HepG2 (cell line): ENCODE data around the gene LRRC42. TPM values are rescaled to one million over a fixed set of nuclear protein-coding genes. Genes with fewer than 3 reads are reported as not detected.

ENCODE experiments used
- ATAC-seq: fragments of 200-7000 bp; cut with Tn5 transposase; 3 replicates; pipeline ENCODE4 v1.9.1; 2020; ENCODE audit warnings: mild to moderate bottlenecking, moderate library complexity
- BruUV-seq: library from RNA; stranded (reverse); fragments of 400-500 nt; replicated peaks from 2 replicates; lab custom pipeline; 2021; lab: Mats Ljungman, UMichigan
- CTCF ChIA-PET: fragments of 300-600 bp; formaldehyde crosslinking; extraction: SDS; loops from one replicate; lab custom pipeline; 2021; ENCODE audit warnings: low total read pairs, inconsistent platforms, low intra/inter-chr PET ratio; lab: Yijun Ruan, JAX
- POLR2A ChIA-PET: fragments of 350-600 bp; sonication (Branson Sonifier 250); formaldehyde crosslinking; loops from one replicate; lab custom pipeline; 2020; ENCODE audit warnings: antibody characterized with exemption, inconsistent platforms; lab: Yijun Ruan, JAX
- DNase-seq: peaks from one replicate; pipeline ENCODE4 v3.0.0-alpha.2; 2015; ENCODE audit warnings: low spot score
- FAIRE-seq: peaks from 3 replicates; lab custom pipeline; 2011; peaks lifted over from hg19 to GRCh38; lab: Jason Lieb, UNC
- H2AFZ ChIP-seq: one replicate; pipeline ENCODE4 v1.6.1; 2011; ENCODE audit warnings: low read length, inconsistent platforms
- H3K27ac ChIP-seq: fragments of 300-600 bp; 3 replicates; pipeline ENCODE4 v1.8.0; 2011; ENCODE audit warnings: mixed run types, mild to moderate bottlenecking, mixed read lengths, low read length, inconsistent platforms; ENCODE audit not compliant: insufficient read depth; ENCODE audit errors: extremely low read length
- H3K27me3 ChIP-seq, 2 experiments: fragments of 200-600 bp in 1 of 2; 2 replicates in 1 of 2; 3 replicates in 1 of 2; pipeline versions ENCODE4 v1.6.0 to v1.8.0; 2011; ENCODE audit warnings: low read length in 2 of 2, mild to moderate bottlenecking in 2 of 2, moderate library complexity in 2 of 2, inconsistent platforms in 1 of 2; ENCODE audit not compliant: insufficient read depth in 2 of 2, control insufficient read depth in 1 of 2
- H3K36me3 ChIP-seq, 2 experiments: fragments of 200-600 bp in 1 of 2; replicated peaks in 1 of 2; 2 replicates in 1 of 2; 3 replicates in 1 of 2; pipeline versions ENCODE4 v1.5.1 to v1.8.0; 2011; ENCODE audit warnings: low read length in 2 of 2, inconsistent platforms in 1 of 2; ENCODE audit not compliant: insufficient read depth in 2 of 2, control insufficient read depth in 1 of 2
- H3K4me1 ChIP-seq: 2 replicates; pipeline ENCODE4 v1.5.1; 2012; ENCODE audit warnings: low read length, inconsistent platforms; ENCODE audit not compliant: insufficient read depth
- H3K4me2 ChIP-seq: 2 replicates; pipeline ENCODE4 v1.6.0; 2011; ENCODE audit warnings: low read depth, low read length, inconsistent platforms
- H3K4me3 ChIP-seq, 3 experiments: fragments of 200-600 bp in 1 of 3; sonication (generic), shearing (Covaris generic) in 1 of 3; replicated peaks in 1 of 3; 2 replicates each; pipeline ENCODE4 v1.5.1; 2011 to 2016; ENCODE audit warnings: low read length in 3 of 3, inconsistent platforms in 2 of 3, low read depth in 2 of 3, mild to moderate bottlenecking in 2 of 3, control low read depth in 1 of 3, mixed read lengths in 1 of 3; ENCODE audit not compliant: insufficient read depth in 1 of 3
- H3K79me2 ChIP-seq: one replicate; pipeline ENCODE4 v1.6.1; 2011; ENCODE audit warnings: low read length, inconsistent platforms; ENCODE audit not compliant: insufficient read depth
- H3K9ac ChIP-seq: 2 replicates; pipeline ENCODE4 v1.6.0; 2011; ENCODE audit warnings: mild to moderate bottlenecking, low read depth, low read length, inconsistent platforms; ENCODE audit not compliant: insufficient read depth
- H3K9me3 ChIP-seq: 2 replicates; pipeline ENCODE4 v1.5.1; 2012; ENCODE audit warnings: mild to moderate bottlenecking, low read length
- H4K20me1 ChIP-seq: 2 replicates; pipeline ENCODE4 v1.6.0; 2011; ENCODE audit warnings: inconsistent platforms, mild to moderate bottlenecking, low read length, moderate library complexity; ENCODE audit not compliant: insufficient read depth
- CBX1 ChIP-seq: IDR thresholded peaks from one replicate; pipeline ENCODE4 v1.6.1; 2016; ENCODE audit warnings: antibody characterized with exemption, low read depth
- CEBPG ChIP-seq: IDR thresholded peaks from 2 replicates; pipeline ENCODE4 v1.6.1; 2016
- GMEB1 ChIP-seq: sonication (generic); formaldehyde crosslinking; IDR thresholded peaks from 2 replicates; pipeline ENCODE4 v1.5.1; 2020; ENCODE audit warnings: missing genetic modification reagents, mild to moderate bottlenecking, borderline replicate concordance
- KDM2A ChIP-seq: sonication (generic); formaldehyde crosslinking; IDR thresholded peaks from 2 replicates; pipeline ENCODE4 v1.4.0; 2020; ENCODE audit warnings: low read depth, missing genetic modification reagents, borderline replicate concordance
- MZF1 ChIP-seq: sonication (generic); formaldehyde crosslinking; IDR thresholded peaks from 2 replicates; pipeline ENCODE4 v1.8.1; 2023; ENCODE audit warnings: mild to moderate bottlenecking, missing genetic modification reagents, borderline replicate concordance
- ZBTB38 ChIP-seq: sonication (generic); formaldehyde crosslinking; IDR thresholded peaks from 2 replicates; pipeline ENCODE4 v1.5.1; 2020; ENCODE audit warnings: mild to moderate bottlenecking, missing genetic modification reagents
- ZNF253 ChIP-seq: sonication (generic); formaldehyde crosslinking; IDR thresholded peaks from 2 replicates; pipeline ENCODE4 v1.8.0; 2022; ENCODE audit warnings: mild to moderate bottlenecking, missing genetic modification reagents, borderline replicate concordance
- ZNF510 ChIP-seq: sonication (generic); formaldehyde crosslinking; IDR thresholded peaks from 2 replicates; pipeline ENCODE4 v1.4.0; 2020; ENCODE audit warnings: low read depth, mild to moderate bottlenecking, missing genetic modification reagents
- WGBS: methylation state at CpG from one replicate; pipeline ENCODE4 v1.1.6; 2017; ENCODE audit warnings: low lambda C conversion rate; 5-methylcytosine and 5-hydroxymethylcytosine counted together
- in situ Hi-C: cut with HindIII; loops from 2 replicates; pipeline ENCODE4 v1.10.0; 2017; ENCODE audit warnings: low pct_unique_long_range_greater_than_20kb; ENCODE audit not compliant: extremely low pct_ligation_motif_present
- intact Hi-C: fragments of 100-400 bp; cut with micrococcal nuclease; formaldehyde crosslinking; loops from one replicate; pipeline ENCODE4 v1.10.0; 2022; ENCODE audit not compliant: unreplicated experiment
- polyA plus RNA-seq, 8 experiments: library from polyadenylated mRNA; depleted of rRNA in 3 of 8; stranded (reverse) in 7 of 8; unstranded in 1 of 8; fragments of >200 nt; fragmentation: Illumina TruSeq in 4 of 8; extraction: Trizol in 4 of 8; gene quantifications; 2 replicates each; pipeline versions ENCODE4 v1.2.1 to v1.2.3, GENCODE V29; 2011 to 2016; ENCODE audit warnings: low read depth in 4 of 8, missing spikeins in 1 of 8, mixed read lengths in 1 of 8; ENCODE audit not compliant: insufficient read depth in 1 of 8
- total RNA-seq, 5 experiments: library from RNA; depleted of rRNA; stranded (reverse); fragments of >200 nt; fragmentation: Illumina TruSeq; extraction: Trizol; gene quantifications; 2 replicates each; pipeline ENCODE4 v1.2.3, GENCODE V29; 2016; ENCODE audit warnings: low read depth in 1 of 5

Gene LRRC42
- total and polyA plus RNA-seq, 2 of the 13 experiments (the other 11 are each of a cell fraction or from before 2014, with no cell fraction given): 30.6 to 43.6 TPM

- no peak for TF ChIP-seq CBX1
- TF ChIP-seq CEBPG (CRISPR knock-in tag): no peak
- TF ChIP-seq MZF1 (CRISPR knock-in tag): no peak
Measured at GRCh38 chr1:53943090-53943489, 3.1 kb upstream of the LRRC42 start (continued).

GRCh38 chr1:53943490-53944043 is 2.6 kb upstream of the LRRC42 start:
- peaks cover 38% of the 10 kb centered on the region for H3K79me2 ChIP-seq
- no peaks in the 10 kb centered on the region for H3K9me3 ChIP-seq
- H2AFZ ChIP-seq: no peak overlapping the region
- H3K27me3 ChIP-seq: no peaks in the 10 kb centered on the region; a peak in 1 of 5 replicates
- H3K36me3 ChIP-seq: no peaks in the 10 kb centered on the region
- FAIRE-seq (no peak), DNase-seq (no peak), ATAC-seq (no peak)
- in situ Hi-C loops: loop anchor here (5.0 kb wide), 1 partner anchor 51 kb away; the partner anchor contains the start of gene DIO1
- BruUV-seq: no TSS peak
- H3K4me3 ChIP-seq: no peak overlapping the region
- H3K27ac ChIP-seq: no peak overlapping the region
- WGBS: 98% methylated on average over 14 of the region's 14 CpGs
- peaks cover 50% of the 10 kb centered on the region for H3K4me1 ChIP-seq
- TF ChIP-seq ZNF510: no peak
- TF ChIP-seq ZBTB38 (CRISPR knock-in tag): peak; percentile 62; the same call in 1 of the 2 replicates
- no peak for TF ChIP-seq ZNF253
- no peak for TF ChIP-seq GMEB1 (CRISPR knock-in tag)
- TF ChIP-seq KDM2A (CRISPR knock-in tag): no peak
- no peak overlapping the region for H3K9ac ChIP-seq
- ChIA-PET POLR2A (no interaction called here), CTCF (no interaction called here)
- intact Hi-C loops: no loop called here
- H4K20me1 ChIP-seq: 0 out of 2 replicates have a peak, but pooled peaks cover 4% of the 10 kb centered on the region
- peak overlapping the region; percentile 27; the same call in 1 of the 2 replicates for H3K4me2 ChIP-seq
